Osteoblast (primary cell): ENCODE results near the gene TFB2M. TPM values are rescaled to one million over a fixed set of nuclear protein-coding genes. Genes with fewer than 3 reads are reported as not detected.

Experiments
- DNase-seq: peaks from one replicate; pipeline ENCODE4 v3.0.0; 2011; ENCODE audit warnings: low spot score, mixed read lengths; ENCODE audit not compliant: insufficient read length; ENCODE audit errors: missing footprints
- H2AFZ ChIP-seq: 2 replicates; pipeline ENCODE4 v1.6.0; 2011; ENCODE audit warnings: mild to moderate bottlenecking, low read length
- H3K27ac ChIP-seq: 2 replicates; pipeline ENCODE4 v1.5.1; 2011; ENCODE audit warnings: mild to moderate bottlenecking, low read depth, low read length, moderate library complexity
- H3K27me3 ChIP-seq: 2 replicates; pipeline ENCODE4 v1.6.0; 2012; ENCODE audit warnings: mild to moderate bottlenecking, control low read depth, inconsistent platforms, low read length, moderate library complexity; ENCODE audit not compliant: insufficient read depth
- H3K36me3 ChIP-seq: 2 replicates; pipeline ENCODE4 v1.5.1; 2011; ENCODE audit warnings: mild to moderate bottlenecking, low read length, control low read depth, moderate library complexity; ENCODE audit not compliant: insufficient read depth
- H3K4me1 ChIP-seq: 2 replicates; pipeline ENCODE4 v1.5.1; 2011; ENCODE audit warnings: mild to moderate bottlenecking, low read length, control low read depth, moderate library complexity; ENCODE audit not compliant: insufficient read depth
- H3K4me2 ChIP-seq: 2 replicates; pipeline ENCODE4 v1.6.0; 2011; ENCODE audit warnings: mild to moderate bottlenecking, low read length; ENCODE audit not compliant: insufficient read depth
- H3K4me3 ChIP-seq: fragments of 200-600 bp; sonication (generic); 3 replicates; pipeline ENCODE4 v1.5.1; 2012; ENCODE audit warnings: mild to moderate bottlenecking, low read length, inconsistent platforms; ENCODE audit not compliant: insufficient read depth
- H3K79me2 ChIP-seq: 2 replicates; pipeline ENCODE4 v1.6.0; 2012; ENCODE audit warnings: mild to moderate bottlenecking, low read length, control low read depth, inconsistent platforms; ENCODE audit not compliant: insufficient read depth
- H3K9me3 ChIP-seq: 2 replicates; pipeline ENCODE4 v1.5.1; 2011; ENCODE audit warnings: low read depth, low read length, control low read depth
- H4K20me1 ChIP-seq: 2 replicates; pipeline ENCODE4 v1.6.0; 2012; ENCODE audit warnings: mild to moderate bottlenecking, low read length, control low read depth; ENCODE audit not compliant: insufficient read depth
- CTCF ChIP-seq: IDR thresholded peaks from 2 replicates; pipeline ENCODE4 v1.5.1; 2011; ENCODE audit warnings: mild to moderate bottlenecking, low read depth, low read length, moderate library complexity; ENCODE audit errors: extremely low read depth
- total RNA-seq: library from RNA; depleted of rRNA; stranded (reverse); fragments of >200 nt; gene quantifications from 2 replicates; pipeline ENCODE4 v1.2.3, GENCODE V29; 2012

The TFB2M gene
- total RNA-seq, 1 donor: 19.5 TPM

DNA sequence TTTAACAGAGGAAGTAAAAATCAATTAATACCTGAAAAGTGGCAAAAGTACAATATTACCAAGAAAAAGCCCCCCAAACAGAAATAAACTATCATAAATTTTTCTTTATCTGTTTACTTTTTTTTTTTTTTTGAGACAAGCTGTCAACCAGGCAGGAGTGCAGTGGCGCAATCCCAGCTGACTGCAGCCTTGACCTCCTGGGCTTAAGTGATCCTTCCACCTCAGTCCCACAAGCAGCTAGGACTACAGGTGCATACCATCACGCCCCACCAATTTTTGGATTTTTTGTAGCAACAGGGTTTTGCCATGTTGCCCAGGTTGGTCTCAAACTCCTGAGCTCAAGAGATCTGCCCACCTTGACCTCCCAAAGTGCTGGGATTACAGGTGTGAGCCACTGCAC is 8.0 kb downstream of the TFB2M start:
- H3K36me3 ChIP-seq: peaks cover 47% of the 10 kb centered on the region
- H3K4me1 ChIP-seq: no peaks in the 10 kb centered on the region
- DNase-seq: no peak
- H3K4me3 ChIP-seq: no peak overlapping the region
- H2AFZ ChIP-seq: no peak overlapping the region
- H3K4me2 ChIP-seq: no peak overlapping the region
- no peaks in the 10 kb centered on the region for H3K27me3 ChIP-seq
- TF ChIP-seq CTCF: no peak
- peaks cover 57% of the 10 kb centered on the region for H3K79me2 ChIP-seq
- no peak overlapping the region for H3K27ac ChIP-seq
- no peaks in the 10 kb centered on the region for H3K9me3 ChIP-seq
- H4K20me1 ChIP-seq: no peaks in the 10 kb centered on the region

GRCh38 chr1:246554201-246554600 is 11.9 kb downstream of the TFB2M start:
- Histone ChIP-seq H3K4me1 (no peaks in the 10 kb centered on the region), H3K4me2 (no peak overlapping the region), H3K27me3 (no peaks in the 10 kb centered on the region), H3K36me3 (peaks cover 63% of the 10 kb centered on the region), H2AFZ (no peak overlapping the region), H4K20me1 (no peaks in the 10 kb centered on the region), H3K27ac (no peak overlapping the region), H3K4me3 (no peak overlapping the region), H3K79me2 (peaks cover 40% of the 10 kb centered on the region), H3K9me3 (no peaks in the 10 kb centered on the region)
- DNase-seq: no peak
- no peak for TF ChIP-seq CTCF

- Histone ChIP-seq H2AFZ (no peak overlapping the region), H3K27me3 (no peaks in the 10 kb centered on the region), H3K9me3 (no peaks in the 10 kb centered on the region), H3K79me2 (peaks cover 30% of the 10 kb centered on the region), H3K27ac (no peak overlapping the region), H3K4me2 (no peak overlapping the region), H3K36me3 (peaks cover 69% of the 10 kb centered on the region), H3K4me3 (no peak overlapping the region), H4K20me1 (no peaks in the 10 kb centered on the region), H3K4me1 (no peaks in the 10 kb centered on the region)
- DNase-seq: no peak
- no peak for TF ChIP-seq CTCF
Observed at GRCh38 chr1:246552110-246552509, 14.0 kb downstream of the TFB2M start.

GRCh38 chr1:246550402-246550801 is 15.7 kb downstream of the TFB2M start:
- no peak for TF ChIP-seq CTCF
- Histone ChIP-seq H3K4me3 (no peak overlapping the region), H3K9me3 (no peaks in the 10 kb centered on the region), H3K27ac (no peak overlapping the region), H3K36me3 (peaks cover 61% of the 10 kb centered on the region), H3K4me1 (no peaks in the 10 kb centered on the region), H3K79me2 (peaks cover 25% of the 10 kb centered on the region), H3K4me2 (no peak overlapping the region), H4K20me1 (no peaks in the 10 kb centered on the region), H2AFZ (no peak overlapping the region), H3K27me3 (no peaks in the 10 kb centered on the region)
- DNase-seq: no peak
